ENCODE data around the gene TTLL11.

GRCh38 chr9:121968056-121968455 is 125.1 kb downstream of the TTLL11 start:
- TF ChIP-seq CTCF (conservative IDR thresholded peaks at IDR 0.05) (no peak), EZH2 (IDR thresholded peaks at IDR 0.05; ENCODE audit: low read depth) (no peak)

Data from PC-9 (cell line).